RPMI8226 (cell line): Measurements from ENCODE around the gene LEFTY2.
"Not testable (repeated sequence)": the region's sequence is repeated elsewhere in the genome, so short reads cannot be mapped to it uniquely, and the experiment has no call there.

ENCODE experiments used
- DNase-seq: peaks from one replicate; pipeline ENCODE4 v3.0.0-alpha.2; 2015

The LEFTY2 gene

GRCh38 chr1:225899044-225899925 is 41.7 kb downstream of the LEFTY2 start:
- DNase-seq = peak; percentile 50

- peak; percentile 96 for DNase-seq
Observed at GRCh38 chr1:225897595-225898514, 43.2 kb downstream of the LEFTY2 start.

- peak; percentile 94 for DNase-seq
Observed at GRCh38 chr1:225896937-225897549, 44.0 kb downstream of the LEFTY2 start.

- DNase-seq = no peak
Observed at GRCh38 chr1:225896494-225896893, 44.5 kb downstream of the LEFTY2 start.

GRCh38 chr1:225892307-225892706 is 48.7 kb downstream of the LEFTY2 start:
- DNase-seq = no peak

- no peak for DNase-seq
Observed at GRCh38 chr1:225891229-225891972, 49.6 kb downstream of the LEFTY2 start.

- no peak for DNase-seq
Observed at GRCh38 chr1:225890346-225891228, 50.4 kb downstream of the LEFTY2 start.

- DNase-seq = no peak
Observed at GRCh38 chr1:225889743-225890142, 51.3 kb downstream of the LEFTY2 start.

- DNase-seq = no peak
Observed at GRCh38 chr1:225888898-225889601, 52.0 kb downstream of the LEFTY2 start, which contains the start of gene LEFTY1. TSS of gene LEFTY1 (minus strand) at chr1:225889146. CDS start at chr1:225889066, 80 bp downstream.

- DNase-seq = no peak
Observed at GRCh38 chr1:225888289-225888897, 52.6 kb downstream of the LEFTY2 start.

- not testable (repeated sequence) for DNase-seq
Observed at GRCh38 chr1:225887554-225888288, 53.3 kb downstream of the LEFTY2 start.

GRCh38 chr1:225887030-225887314 is 54.0 kb downstream of the LEFTY2 start:
- no peak for DNase-seq
